ENCODE data around the gene NGF.
"Not testable (repeated sequence)": the region's sequence is repeated elsewhere in the genome, so short reads cannot be mapped to it uniquely, and the experiment has no call there.

The NGF gene

GRCh38 chr1:115337633-115338456, at the start of gene NGF:
Gene NGF (minus strand): TSS chr1:115338249. CDS start chr1:115286795, 51,454 bp downstream.
- peak; percentile 88 for DNase-seq (ENCODE audit: low read depth)

GRCh38 chr1:115383455-115383854, 45.4 kb upstream of the NGF start:
- not testable (repeated sequence) for DNase-seq (ENCODE audit: low read depth)

GRCh38 chr1:115379943-115380342, 41.9 kb upstream of the NGF start:
- no peak for DNase-seq (ENCODE audit: low read depth)

GRCh38 chr1:115377411-115377810, 39.4 kb upstream of the NGF start:
- peak; percentile 67 for DNase-seq (ENCODE audit: low read depth)

GRCh38 chr1:115374598-115374997, 36.5 kb upstream of the NGF start:
- DNase-seq (ENCODE audit: low read depth): no peak

- peak; percentile 97 for DNase-seq (ENCODE audit: low read depth)
These were observed 35.3 kb upstream of the NGF start for GRCh38 chr1:115373305-115373704.

GRCh38 chr1:115365738-115366137, 27.7 kb upstream of the NGF start:
- DNase-seq (ENCODE audit: low read depth): no peak

- no peak for DNase-seq (ENCODE audit: low read depth)
These were observed 26.7 kb upstream of the NGF start for GRCh38 chr1:115364780-115365155.

- peak; percentile 98 for DNase-seq (ENCODE audit: low read depth)
These were observed 26.2 kb upstream of the NGF start for GRCh38 chr1:115364046-115364779.

- no peak for DNase-seq (ENCODE audit: low read depth)
These were observed 25.1 kb upstream of the NGF start for GRCh38 chr1:115363171-115363570.

- not testable (repeated sequence) for DNase-seq (ENCODE audit: low read depth)
These were observed 22.6 kb upstream of the NGF start for GRCh38 chr1:115360505-115361129.

- not testable (repeated sequence) for DNase-seq (ENCODE audit: low read depth)
These were observed 21.9 kb upstream of the NGF start for GRCh38 chr1:115359787-115360452.

GRCh38 chr1:115356356-115356755, 18.3 kb upstream of the NGF start:
- peak; percentile 40 for DNase-seq (ENCODE audit: low read depth)

- no peak for DNase-seq (ENCODE audit: low read depth)
These were observed 17.0 kb upstream of the NGF start for GRCh38 chr1:115355069-115355468.

- DNase-seq (ENCODE audit: low read depth): no peak
These were observed 13.1 kb upstream of the NGF start for GRCh38 chr1:115351143-115351542.

GRCh38 chr1:115348636-115349035, 10.6 kb upstream of the NGF start:
- no peak for DNase-seq (ENCODE audit: low read depth)

- DNase-seq (ENCODE audit: low read depth): no peak
These were observed 9.2 kb upstream of the NGF start for GRCh38 chr1:115347282-115347681.

- no peak for DNase-seq (ENCODE audit: low read depth)
These were observed 5.2 kb upstream of the NGF start for GRCh38 chr1:115343200-115343737.

- no peak for DNase-seq (ENCODE audit: low read depth)
These were observed 3.9 kb upstream of the NGF start for GRCh38 chr1:115341948-115342347.

GRCh38 chr1:115340879-115341278, 2.8 kb upstream of the NGF start:
- peak; percentile 41 for DNase-seq (ENCODE audit: low read depth)

- no peak for DNase-seq (ENCODE audit: low read depth)
These were observed 390 bp upstream of the NGF start for GRCh38 chr1:115338457-115338820.

- DNase-seq (ENCODE audit: low read depth): peak; percentile 51
These were observed 795 bp downstream of the NGF start for GRCh38 chr1:115337276-115337632.
